Measurements from ENCODE around the gene LASP1NB.

GRCh38 chr17:38886643-38887010 lies 38.8 kb upstream of the LASP1NB start:
- TF ChIP-seq POLR2A (IDR thresholded peaks at IDR 0.05) (no peak), CTCF (IDR thresholded peaks at IDR 0.05) (no peak), POLR2AphosphoS5 (IDR thresholded peaks at IDR 0.05) (no peak)

Data from prostate gland (tissue), 2 donors.